Astrocyte of the cerebellum (primary cell): ENCODE data around the gene NISCH.

ENCODE experiments used
- DNase-seq: peaks from one replicate; pipeline ENCODE4 v3.0.0-alpha.2; 2011; ENCODE audit warnings: low read depth
- H3K4me3 ChIP-seq: 2 replicates; pipeline ENCODE4 v1.5.1; 2011; ENCODE audit warnings: mild to moderate bottlenecking, low read depth, low read length, moderate library complexity
- CTCF ChIP-seq: IDR thresholded peaks from 2 replicates; pipeline ENCODE4 v1.5.1; 2012; ENCODE audit warnings: low read length, low read depth, moderate library complexity, mild to moderate bottlenecking; ENCODE audit errors: missing control alignments
- in situ Hi-C: cut with HindIII; loops from 2 replicates; pipeline ENCODE4 v1.10.0; 2017; ENCODE audit warnings: low sequenced_read_pairs

The NISCH gene

GRCh38 chr3:52512727-52513126 is 57.3 kb downstream of the NISCH start:
- no peak for DNase-seq
- H3K4me3 ChIP-seq: no peak overlapping the region
- in situ Hi-C loops: no loop called here
- no peak for TF ChIP-seq CTCF

DNA sequence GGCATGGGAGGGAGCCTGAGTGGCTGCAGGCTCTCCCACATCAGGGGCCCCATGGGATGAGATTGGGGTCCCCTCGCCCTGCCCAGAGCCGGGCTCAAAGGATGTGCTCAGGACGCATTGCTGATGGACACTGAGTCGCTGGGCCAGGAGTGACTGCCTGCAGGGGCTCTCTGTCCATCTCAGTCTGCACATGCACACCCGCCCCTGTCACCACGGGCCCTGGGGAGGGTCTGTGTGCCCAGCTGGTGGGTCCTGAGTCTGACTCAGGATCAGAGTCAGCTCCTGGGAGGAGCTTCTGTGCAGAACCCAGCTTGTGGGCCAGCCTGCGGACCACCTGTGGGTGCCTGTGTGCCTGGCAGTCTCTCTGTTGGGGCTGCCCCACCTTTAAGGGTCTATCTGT is 57.9 kb downstream of the NISCH start:
- no peak overlapping the region for H3K4me3 ChIP-seq
- no peak for TF ChIP-seq CTCF
- DNase-seq: no peak
- in situ Hi-C loops: no loop called here

GRCh38 chr3:52514576-52514975 is 59.2 kb downstream of the NISCH start:
- TF ChIP-seq CTCF: no peak
- in situ Hi-C loops: no loop called here
- no peak overlapping the region for H3K4me3 ChIP-seq
- DNase-seq: no peak

- no peak for DNase-seq
- no peak for TF ChIP-seq CTCF
- in situ Hi-C loops: no loop called here
- H3K4me3 ChIP-seq: no peak overlapping the region
Observed at GRCh38 chr3:52515192-52515591, 59.8 kb downstream of the NISCH start.

DNA sequence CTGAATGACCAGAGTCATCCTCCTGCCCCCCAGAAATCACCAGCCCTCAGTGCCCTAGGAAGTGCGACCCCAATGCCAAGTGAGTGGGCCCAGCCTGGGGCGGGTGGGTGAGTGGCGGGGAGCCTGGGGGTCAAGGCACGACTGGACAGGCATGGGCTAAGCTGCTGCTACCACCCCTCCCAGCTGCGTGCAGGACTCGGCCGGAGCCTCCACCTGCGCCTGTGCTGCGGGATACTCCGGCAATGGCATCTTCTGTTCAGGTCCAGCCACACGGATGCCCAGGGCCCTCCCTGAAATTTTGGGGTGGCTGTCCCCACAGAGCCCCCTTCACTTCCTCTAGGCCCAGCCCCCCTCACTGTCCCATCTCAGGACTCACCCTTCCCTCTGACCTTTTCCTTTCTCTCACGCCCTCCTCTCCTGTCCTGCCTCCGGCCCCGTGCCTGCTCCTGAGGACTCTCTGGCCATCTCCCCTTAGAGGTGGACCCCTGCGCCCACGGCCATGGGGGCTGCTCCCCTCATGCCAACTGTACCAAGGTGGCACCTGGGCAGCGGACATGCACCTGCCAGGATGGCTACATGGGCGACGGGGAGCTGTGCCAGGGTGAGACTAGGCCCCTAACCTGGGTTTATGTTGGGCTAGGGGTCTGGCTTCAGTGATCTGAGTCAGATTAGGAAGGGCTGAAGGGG is 61.2 kb downstream of the NISCH start:
- no peak for TF ChIP-seq CTCF
- no peak for DNase-seq
- H3K4me3 ChIP-seq: no peak overlapping the region
- in situ Hi-C loops: no loop called here

DNA sequence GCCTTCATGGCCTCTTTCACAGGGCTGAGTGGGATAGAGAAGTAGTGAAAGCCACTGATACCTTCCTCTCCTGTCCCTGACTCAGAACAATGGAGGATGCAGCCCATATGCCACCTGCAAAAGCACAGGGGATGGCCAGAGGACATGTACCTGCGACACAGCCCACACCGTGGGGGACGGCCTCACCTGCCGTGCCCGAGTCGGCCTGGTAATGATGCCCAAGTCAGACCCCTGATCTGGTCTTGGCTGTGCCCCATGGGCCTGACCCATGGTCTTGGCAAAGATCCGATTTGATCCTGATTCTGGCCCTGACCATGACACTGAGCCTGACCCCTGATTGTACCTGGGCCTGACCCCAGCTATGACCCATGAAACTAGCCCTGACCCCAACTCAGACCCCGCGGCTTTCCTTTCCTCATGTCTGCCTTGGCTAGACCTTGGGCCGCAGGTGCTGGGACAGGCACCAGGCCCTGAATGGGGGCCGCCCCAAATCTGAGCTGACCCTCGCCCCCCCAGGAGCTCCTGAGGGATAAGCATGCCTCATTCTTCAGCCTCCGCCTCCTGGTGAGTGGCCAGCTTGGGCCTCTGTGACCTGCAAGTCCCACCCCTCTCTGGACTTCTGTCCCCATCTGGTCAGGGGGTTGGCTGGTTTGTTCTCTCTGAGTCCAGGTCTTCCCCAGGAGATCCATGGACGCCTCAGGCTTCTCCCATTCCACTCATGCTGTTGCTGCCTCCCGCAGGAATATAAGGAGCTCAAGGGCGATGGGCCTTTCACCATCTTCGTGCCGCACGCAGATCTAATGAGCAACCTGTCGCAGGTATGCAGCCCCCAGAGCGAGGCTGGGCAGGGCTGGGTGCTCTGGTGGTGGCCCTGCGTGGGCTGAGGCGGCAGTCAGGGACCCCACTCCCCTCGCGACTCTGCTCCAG is 62.7 kb downstream of the NISCH start:
- no peak for DNase-seq
- TF ChIP-seq CTCF: no peak
- in situ Hi-C loops: no loop called here
- no peak overlapping the region for H3K4me3 ChIP-seq
